ENCODE measurements around the gene KCNB1.

GRCh38 chr20:49395659-49396058 lies 86.8 kb downstream of the KCNB1 start:
- TF ChIP-seq MYC (IDR thresholded peaks at IDR 0.05; ENCODE audit: low read depth, low read length): no peak
- no peak for TF ChIP-seq POLR2A (IDR thresholded peaks at IDR 0.05; ENCODE audit: extremely low read depth, insufficient read length)
- no peak for TF ChIP-seq CTCF (IDR thresholded peaks at IDR 0.05; ENCODE audit: low read depth, low read length)
- TF ChIP-seq MAX (IDR thresholded peaks at IDR 0.05; ENCODE audit: low read depth, low read length): no peak

Measured in NB4 (cell line).